ENCODE data around the gene FRK.

- TF ChIP-seq CTCF (conservative IDR thresholded peaks at IDR 0.05 in 1 of 2, IDR thresholded peaks at IDR 0.05 in 1 of 2; ENCODE audit: extremely low read depth in 1 of 2, insufficient read depth in 1 of 2, low read depth in 1 of 2, low read length in 2 of 2) (no peak), EZH2 (IDR thresholded peaks at IDR 0.05; ENCODE audit: borderline replicate concordance, low read length) (no peak)
These were observed 26.8 kb upstream of the FRK start for GRCh38 chr6:116087437-116088027.
